ENCODE measurements around the gene DPEP2.
A peak's percentile ranks its signal among the peaks of the same experiment; 100 is the strongest.

DPEP2 gene

GRCh38 chr16:67942510-67943255 is 56.6 kb downstream of the DPEP2 start:
- no peak for TF ChIP-seq CTCF (IDR thresholded peaks at IDR 0.05; ENCODE audit: borderline replicate concordance, extremely low read depth, low read length, poor library complexity, severe bottlenecking)
- no peak overlapping the region for H3K27ac ChIP-seq (ENCODE audit: low read length)
- ATAC-seq (ENCODE audit: insufficient read depth, low read depth) = peak; percentile 2; the same call in 1 of the 3 replicates

GRCh38 chr16:67942200-67942509 is 57.1 kb downstream of the DPEP2 start:
- no peak overlapping the region for H2AFZ ChIP-seq (ENCODE audit: low read depth, low read length)
- peaks cover 8% of the 10 kb centered on the region for H3K4me1 ChIP-seq (ENCODE audit: insufficient read depth, low read length)
- H4K20me1 ChIP-seq (ENCODE audit: insufficient read depth, low read length) = no peaks in the 10 kb centered on the region
- H3K79me2 ChIP-seq (ENCODE audit: insufficient read depth, low read length) = peaks cover 4% of the 10 kb centered on the region
- peaks cover 67% of the 10 kb centered on the region for H3K36me3 ChIP-seq (ENCODE audit: insufficient read depth, low read length)
- H3K27me3 ChIP-seq (ENCODE audit: insufficient read depth, low read length, poor library complexity) = no peaks in the 10 kb centered on the region
- peak; percentile 62 for ATAC-seq (ENCODE audit: insufficient read depth, low read depth)
- H3K27ac ChIP-seq (ENCODE audit: low read length) = no peak overlapping the region
- no peak for TF ChIP-seq EZH2 (IDR thresholded peaks at IDR 0.05; ENCODE audit: borderline replicate concordance, low read depth, low read length, severe bottlenecking)
- peak; percentile 77 for TF ChIP-seq CTCF (IDR thresholded peaks at IDR 0.05; ENCODE audit: borderline replicate concordance, extremely low read depth, low read length, poor library complexity, severe bottlenecking)
- H3K9ac ChIP-seq (ENCODE audit: low read depth, low read length) = no peak overlapping the region
- peak; percentile 46 for DNase-seq
- H3K4me3 ChIP-seq (ENCODE audit: low read depth in 1 of 2, low read length in 2 of 2) = no peak overlapping the region
- H3K4me2 ChIP-seq (ENCODE audit: insufficient read depth, low read length) = no peak overlapping the region
- H3K9me3 ChIP-seq (ENCODE audit: insufficient read depth, low read length, severe bottlenecking) = no peaks in the 10 kb centered on the region

More at GRCh38 chr16:67942510-67943255, 56.6 kb downstream of the DPEP2 start:
- Histone ChIP-seq H3K27me3 (ENCODE audit: insufficient read depth, low read length, poor library complexity) (no peaks in the 10 kb centered on the region), H3K9me3 (ENCODE audit: insufficient read depth, low read length, severe bottlenecking) (no peaks in the 10 kb centered on the region), H3K4me1 (ENCODE audit: insufficient read depth, low read length) (peaks cover 2% of the 10 kb centered on the region; the same call in 1 of the 2 replicates), H3K9ac (ENCODE audit: low read depth, low read length) (no peak overlapping the region), H3K4me2 (ENCODE audit: insufficient read depth, low read length) (no peak overlapping the region), H2AFZ (ENCODE audit: low read depth, low read length) (no peak overlapping the region), H4K20me1 (ENCODE audit: insufficient read depth, low read length) (no peaks in the 10 kb centered on the region), H3K79me2 (ENCODE audit: insufficient read depth, low read length) (no peaks in the 10 kb centered on the region), H3K36me3 (ENCODE audit: insufficient read depth, low read length) (peaks cover 72% of the 10 kb centered on the region), H3K4me3 (ENCODE audit: low read depth in 1 of 2, low read length in 2 of 2) (no peak overlapping the region)
- DNase-seq = no peak

- Histone ChIP-seq H3K9ac (ENCODE audit: low read depth, low read length) (no peak overlapping the region), H2AFZ (ENCODE audit: low read depth, low read length) (no peak overlapping the region), H3K4me3 (ENCODE audit: low read depth in 1 of 2, low read length in 2 of 2) (no peak overlapping the region), H3K9me3 (ENCODE audit: insufficient read depth, low read length, severe bottlenecking) (no peaks in the 10 kb centered on the region), H3K27ac (ENCODE audit: low read length) (no peak overlapping the region), H3K36me3 (ENCODE audit: insufficient read depth, low read length) (peaks cover 61% of the 10 kb centered on the region), H3K27me3 (ENCODE audit: insufficient read depth, low read length, poor library complexity) (no peaks in the 10 kb centered on the region), H4K20me1 (ENCODE audit: insufficient read depth, low read length) (no peaks in the 10 kb centered on the region), H3K4me1 (ENCODE audit: insufficient read depth, low read length) (peaks cover 12% of the 10 kb centered on the region), H3K4me2 (ENCODE audit: insufficient read depth, low read length) (no peak overlapping the region), H3K79me2 (ENCODE audit: insufficient read depth, low read length) (peaks cover 9% of the 10 kb centered on the region)
- ATAC-seq (ENCODE audit: insufficient read depth, low read depth) = no peak
- DNase-seq = no peak
- TF ChIP-seq EZH2 (IDR thresholded peaks at IDR 0.05; ENCODE audit: borderline replicate concordance, low read depth, low read length, severe bottlenecking) = no peak
- no peak for TF ChIP-seq CTCF (IDR thresholded peaks at IDR 0.05; ENCODE audit: borderline replicate concordance, extremely low read depth, low read length, poor library complexity, severe bottlenecking)
Measured at GRCh38 chr16:67941469-67942199, 57.6 kb downstream of the DPEP2 start.

Data from DND-41 (cell line).